Mucosa of stomach (tissue), 1 donor: ENCODE measurements around the gene ERC2.

Experiments used
- H3K27me3 ChIP-seq: one replicate; pipeline ENCODE4 v1.7.0; 2013; ENCODE audit warnings: mild to moderate bottlenecking, low read length; ENCODE audit not compliant: control insufficient read depth, insufficient read depth
- H3K36me3 ChIP-seq: one replicate; pipeline ENCODE4 v1.7.0; 2013; ENCODE audit warnings: low read length; ENCODE audit not compliant: control insufficient read depth, insufficient read depth
- H3K4me1 ChIP-seq: one replicate; pipeline ENCODE4 v1.7.0; 2013; ENCODE audit warnings: mild to moderate bottlenecking, low read length; ENCODE audit not compliant: control insufficient read depth, insufficient read depth
- H3K4me3 ChIP-seq: one replicate; pipeline ENCODE4 v1.7.0; 2013; ENCODE audit warnings: low read length
- H3K9ac ChIP-seq: one replicate; pipeline ENCODE4 v1.7.0; 2013; ENCODE audit warnings: mild to moderate bottlenecking, low read length, moderate library complexity
- H3K9me3 ChIP-seq: one replicate; pipeline ENCODE4 v1.7.0; 2013; ENCODE audit warnings: mild to moderate bottlenecking, low read length, moderate library complexity; ENCODE audit not compliant: control insufficient read depth
- donor health status: Pancreatic carcinoma.

The ERC2 gene

GRCh38 chr3:55554634-55555425 lies 913.4 kb downstream of the ERC2 start:
- Histone ChIP-seq H3K36me3 (no peaks in the 10 kb centered on the region), H3K9ac (no peak overlapping the region), H3K4me1 (no peaks in the 10 kb centered on the region), H3K4me3 (no peak overlapping the region), H3K9me3 (no peaks in the 10 kb centered on the region), H3K27me3 (no peaks in the 10 kb centered on the region)

DNA sequence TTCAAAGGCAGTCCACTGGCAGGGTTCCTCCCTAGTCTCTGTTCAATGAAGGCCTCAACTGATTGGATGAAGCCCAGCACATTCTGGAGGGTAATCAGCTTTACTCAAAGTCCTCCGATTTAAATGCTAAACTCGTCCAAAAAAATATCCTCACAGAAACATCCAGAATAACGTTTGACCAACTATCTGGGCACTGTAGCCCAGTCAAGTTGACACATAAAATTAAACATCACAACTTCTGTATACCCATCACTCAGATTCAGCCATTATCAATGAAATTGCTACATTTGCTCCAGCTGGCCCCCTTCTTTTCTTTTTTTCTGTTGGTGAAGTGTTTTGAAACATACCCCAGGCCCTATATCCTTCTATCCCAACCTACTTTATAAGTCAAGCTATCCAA lies 916.6 kb downstream of the ERC2 start:
- H3K9ac ChIP-seq: no peak overlapping the region
- H3K27me3 ChIP-seq: no peaks in the 10 kb centered on the region
- no peaks in the 10 kb centered on the region for H3K4me1 ChIP-seq
- H3K9me3 ChIP-seq: no peaks in the 10 kb centered on the region
- H3K4me3 ChIP-seq: no peak overlapping the region
- no peaks in the 10 kb centered on the region for H3K36me3 ChIP-seq

GRCh38 chr3:55549177-55549576 lies 919.1 kb downstream of the ERC2 start:
- Histone ChIP-seq H3K36me3 (no peaks in the 10 kb centered on the region), H3K27me3 (no peaks in the 10 kb centered on the region), H3K4me3 (no peak overlapping the region), H3K4me1 (no peaks in the 10 kb centered on the region), H3K9me3 (no peaks in the 10 kb centered on the region), H3K9ac (no peak overlapping the region)

DNA sequence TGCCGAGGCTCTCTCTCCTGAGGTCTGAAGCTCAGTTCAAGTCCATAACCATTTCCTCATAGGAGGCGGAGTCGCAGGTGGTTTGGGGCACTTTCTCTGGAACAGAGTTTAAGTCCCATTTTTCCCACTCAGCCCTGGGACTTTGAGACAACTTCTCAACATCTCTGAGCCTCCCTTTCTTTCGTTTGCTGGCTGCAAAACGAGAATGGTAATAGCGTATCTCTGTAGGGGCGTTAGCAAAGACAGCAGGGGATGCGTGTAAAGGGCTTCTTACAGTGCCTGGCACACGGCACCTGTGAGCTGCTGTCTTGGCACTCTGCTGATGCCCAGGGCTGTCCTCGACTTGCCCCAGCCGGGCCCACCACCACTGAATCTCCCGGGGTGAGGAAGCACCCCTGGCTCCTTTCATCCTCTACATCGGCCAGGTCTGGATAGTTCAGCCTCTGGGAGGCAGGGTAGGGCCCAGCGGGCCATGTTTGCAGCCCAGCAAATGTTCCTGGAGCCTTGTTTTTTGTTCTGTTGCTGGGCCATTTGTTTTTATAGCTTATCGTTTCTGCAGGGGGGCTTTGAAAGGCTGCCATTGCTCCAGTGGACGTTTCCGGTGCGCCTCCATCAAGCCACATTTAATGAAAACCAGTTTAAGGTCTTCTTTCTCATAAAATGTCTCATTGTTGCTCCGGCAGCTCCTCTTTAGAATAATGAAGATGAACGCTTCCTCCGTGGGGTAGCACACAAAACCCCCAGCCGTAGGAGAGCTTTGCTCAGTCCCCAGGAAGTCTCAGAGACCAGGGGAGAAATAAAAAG lies 921.2 kb downstream of the ERC2 start:
- H3K9me3 ChIP-seq: no peaks in the 10 kb centered on the region
- no peaks in the 10 kb centered on the region for H3K4me1 ChIP-seq
- H3K4me3 ChIP-seq: no peak overlapping the region
- H3K9ac ChIP-seq: no peak overlapping the region
- no peaks in the 10 kb centered on the region for H3K36me3 ChIP-seq
- H3K27me3 ChIP-seq: peaks cover 3% of the 10 kb centered on the region

GRCh38 chr3:55545995-55546394 lies 922.3 kb downstream of the ERC2 start:
- no peak overlapping the region for H3K4me3 ChIP-seq
- no peak overlapping the region for H3K9ac ChIP-seq
- no peaks in the 10 kb centered on the region for H3K9me3 ChIP-seq
- H3K27me3 ChIP-seq: peaks cover 3% of the 10 kb centered on the region
- no peaks in the 10 kb centered on the region for H3K36me3 ChIP-seq
- H3K4me1 ChIP-seq: no peaks in the 10 kb centered on the region

- Histone ChIP-seq H3K27me3 (peaks cover 3% of the 10 kb centered on the region), H3K36me3 (no peaks in the 10 kb centered on the region), H3K9me3 (no peaks in the 10 kb centered on the region), H3K4me3 (no peak overlapping the region), H3K9ac (no peak overlapping the region), H3K4me1 (no peaks in the 10 kb centered on the region)
Measured at GRCh38 chr3:55544219-55544618, 924.0 kb downstream of the ERC2 start.

DNA sequence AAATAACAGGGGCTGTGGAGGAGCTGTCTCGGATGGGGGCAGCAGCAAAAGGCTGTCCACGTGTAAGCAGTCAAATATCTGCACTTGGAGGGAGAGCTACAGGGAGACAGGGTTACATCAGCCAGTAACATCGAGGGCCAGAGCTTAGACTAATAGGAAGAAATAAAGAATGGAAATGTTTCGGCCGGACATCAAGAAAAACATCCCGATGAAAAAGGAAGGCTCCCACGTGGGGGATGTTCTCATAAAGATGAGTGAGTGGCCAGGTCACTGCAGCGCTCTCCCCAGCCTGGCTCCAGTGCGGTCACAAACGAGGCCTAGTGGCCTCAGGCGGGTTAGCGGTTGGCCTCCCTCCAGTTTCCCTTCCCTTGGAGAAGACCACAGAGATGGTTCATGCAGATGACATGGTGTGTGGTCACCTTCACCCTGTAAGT lies 925.1 kb downstream of the ERC2 start:
- H3K9me3 ChIP-seq: no peaks in the 10 kb centered on the region
- H3K4me1 ChIP-seq: no peaks in the 10 kb centered on the region
- peaks cover 3% of the 10 kb centered on the region for H3K27me3 ChIP-seq
- no peak overlapping the region for H3K4me3 ChIP-seq
- H3K36me3 ChIP-seq: no peaks in the 10 kb centered on the region
- no peak overlapping the region for H3K9ac ChIP-seq

DNA sequence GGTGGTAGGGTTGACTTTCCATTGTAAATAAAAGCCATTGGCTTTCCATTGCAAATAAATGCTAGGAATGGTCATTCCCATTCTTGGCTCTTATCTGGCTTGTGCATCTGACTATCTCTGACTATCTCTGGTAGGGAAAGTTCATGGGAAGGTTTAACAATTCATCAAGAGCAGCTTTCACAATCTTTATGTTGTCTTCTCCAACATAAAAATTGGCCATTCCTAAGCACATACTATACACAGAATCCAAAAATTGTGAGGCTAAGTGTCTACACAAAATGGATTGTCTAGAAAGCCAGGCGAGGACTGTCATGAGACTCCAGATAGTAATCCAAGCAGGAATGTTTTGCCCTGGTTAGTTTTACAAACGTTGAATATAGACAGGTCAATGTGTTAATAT lies 926.8 kb downstream of the ERC2 start:
- H3K9me3 ChIP-seq: no peaks in the 10 kb centered on the region
- no peak overlapping the region for H3K9ac ChIP-seq
- H3K4me3 ChIP-seq: no peak overlapping the region
- no peaks in the 10 kb centered on the region for H3K4me1 ChIP-seq
- H3K27me3 ChIP-seq: peaks cover 3% of the 10 kb centered on the region
- H3K36me3 ChIP-seq: no peaks in the 10 kb centered on the region

DNA sequence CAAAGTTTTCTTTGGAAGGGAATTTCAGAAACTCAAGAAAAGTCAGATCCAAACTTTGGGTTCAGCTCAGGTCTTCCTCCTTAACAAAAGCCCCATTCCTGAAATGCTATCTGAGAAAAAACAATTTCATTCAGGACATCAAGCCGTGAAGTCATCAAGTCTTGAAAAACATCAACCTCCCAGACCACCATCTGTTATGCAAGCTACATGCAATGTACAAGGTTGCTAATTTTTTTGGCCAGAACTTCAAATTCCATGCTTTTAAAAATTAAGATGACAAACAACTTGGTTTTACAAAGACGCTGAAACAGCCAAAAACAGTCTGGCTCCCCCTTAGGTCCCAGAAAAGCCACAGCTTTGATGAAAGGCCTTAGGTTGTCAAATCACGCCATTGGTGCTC lies 927.3 kb downstream of the ERC2 start:
- peaks cover 3% of the 10 kb centered on the region for H3K27me3 ChIP-seq
- no peak overlapping the region for H3K9ac ChIP-seq
- H3K36me3 ChIP-seq: no peaks in the 10 kb centered on the region
- H3K4me1 ChIP-seq: no peaks in the 10 kb centered on the region
- H3K9me3 ChIP-seq: no peaks in the 10 kb centered on the region
- no peak overlapping the region for H3K4me3 ChIP-seq

DNA sequence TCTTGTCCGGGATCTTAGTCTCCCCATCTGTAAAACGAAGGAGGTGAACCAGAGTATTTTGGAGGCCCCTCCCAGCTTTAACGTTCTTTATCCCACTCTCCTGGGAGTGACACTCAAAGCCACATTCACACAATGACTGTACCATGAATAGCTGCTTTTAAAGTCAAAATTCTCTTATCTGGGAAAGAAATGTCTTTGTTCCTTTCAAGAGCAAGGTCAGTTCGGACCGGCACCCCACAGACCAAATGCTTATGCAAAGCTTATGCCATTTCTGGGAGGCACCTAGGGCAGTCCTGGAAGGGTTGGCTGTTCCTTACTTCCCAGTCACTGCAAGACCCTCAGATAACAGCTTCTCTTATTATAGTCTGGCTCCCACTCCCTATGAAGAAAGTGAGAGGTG lies 927.7 kb downstream of the ERC2 start:
- H3K9ac ChIP-seq: no peak overlapping the region
- peaks cover 3% of the 10 kb centered on the region for H3K27me3 ChIP-seq
- H3K36me3 ChIP-seq: no peaks in the 10 kb centered on the region
- no peaks in the 10 kb centered on the region for H3K9me3 ChIP-seq
- no peak overlapping the region for H3K4me3 ChIP-seq
- no peaks in the 10 kb centered on the region for H3K4me1 ChIP-seq

GRCh38 chr3:55538158-55538557 lies 930.1 kb downstream of the ERC2 start:
- H3K9me3 ChIP-seq: no peaks in the 10 kb centered on the region
- no peaks in the 10 kb centered on the region for H3K36me3 ChIP-seq
- H3K9ac ChIP-seq: no peak overlapping the region
- H3K4me1 ChIP-seq: no peaks in the 10 kb centered on the region
- H3K4me3 ChIP-seq: no peak overlapping the region
- peaks cover 3% of the 10 kb centered on the region for H3K27me3 ChIP-seq

DNA sequence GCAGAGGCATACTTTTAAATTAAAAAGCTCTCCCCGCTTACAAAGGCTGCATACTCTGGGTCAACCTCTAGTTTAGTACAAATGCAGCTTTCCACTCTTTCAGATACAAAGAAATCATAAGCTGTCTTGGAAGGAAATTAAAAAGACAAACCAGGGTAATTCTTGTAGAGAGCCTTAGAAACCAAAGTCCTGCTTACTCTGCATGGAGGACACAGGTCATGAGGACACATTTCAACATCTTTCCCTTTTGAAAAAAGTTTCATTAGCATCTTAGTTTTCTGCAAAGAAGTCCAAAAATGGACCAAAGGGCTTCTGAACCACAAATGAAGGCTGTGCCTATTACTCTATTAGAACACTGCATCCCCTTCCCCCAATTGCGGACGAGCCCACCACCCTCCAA lies 930.7 kb downstream of the ERC2 start:
- no peaks in the 10 kb centered on the region for H3K27me3 ChIP-seq
- no peak overlapping the region for H3K4me3 ChIP-seq
- no peaks in the 10 kb centered on the region for H3K9me3 ChIP-seq
- no peak overlapping the region for H3K9ac ChIP-seq
- no peaks in the 10 kb centered on the region for H3K36me3 ChIP-seq
- no peaks in the 10 kb centered on the region for H3K4me1 ChIP-seq
